Chondrocyte (in vitro differentiated cells): ENCODE results near the gene DCAF6. TPM values are rescaled to one million over a fixed set of nuclear protein-coding genes. Genes with fewer than 3 reads are reported as not detected.

Experiments
- DNase-seq: peaks from one replicate; pipeline ENCODE4 v3.0.0; 2021; ENCODE audit warnings: mixed read lengths, low spot score
- H3K27ac Mint-ChIP-seq: one replicate; pipeline ENCODE4 v1.8.0; 2021; ENCODE audit warnings: mild to moderate bottlenecking, moderate library complexity, mixed read lengths; ENCODE audit not compliant: unreplicated experiment
- H3K27me3 Mint-ChIP-seq: 2 replicates; pipeline ENCODE4 v1.8.0; 2021; ENCODE audit warnings: low read depth, mixed read lengths
- H3K36me3 Mint-ChIP-seq: 2 replicates; pipeline ENCODE4 v1.8.0; 2021; ENCODE audit warnings: low read depth, mixed read lengths
- H3K4me1 Mint-ChIP-seq: 2 replicates; pipeline ENCODE4 v1.8.0; 2021; ENCODE audit warnings: low read depth, mild to moderate bottlenecking, mixed read lengths
- H3K4me3 Mint-ChIP-seq: one replicate; pipeline ENCODE4 v1.8.0; 2021; ENCODE audit warnings: mild to moderate bottlenecking, moderate library complexity, mixed read lengths; ENCODE audit not compliant: unreplicated experiment
- H3K9me3 Mint-ChIP-seq: 2 replicates; pipeline ENCODE4 v1.8.0; 2021; ENCODE audit warnings: low read depth, mixed read lengths
- total RNA-seq: library from RNA; stranded (reverse); gene quantifications from 3 replicates; pipeline ENCODE4 v1.2.1, GENCODE V29; 2021
- TF ChIP-seq, protein P1 (sequence below): fragments of 200-600 bp; sonication (generic); IDR thresholded peaks from 2 replicates; pipeline ENCODE4 v1.5.0; 2021; ENCODE audit warnings: antibody characterized with exemption, mild to moderate bottlenecking, moderate library complexity

DCAF6 gene
- total RNA-seq, 1 donor from 2014 or later, result 49.4 TPM

DNA sequence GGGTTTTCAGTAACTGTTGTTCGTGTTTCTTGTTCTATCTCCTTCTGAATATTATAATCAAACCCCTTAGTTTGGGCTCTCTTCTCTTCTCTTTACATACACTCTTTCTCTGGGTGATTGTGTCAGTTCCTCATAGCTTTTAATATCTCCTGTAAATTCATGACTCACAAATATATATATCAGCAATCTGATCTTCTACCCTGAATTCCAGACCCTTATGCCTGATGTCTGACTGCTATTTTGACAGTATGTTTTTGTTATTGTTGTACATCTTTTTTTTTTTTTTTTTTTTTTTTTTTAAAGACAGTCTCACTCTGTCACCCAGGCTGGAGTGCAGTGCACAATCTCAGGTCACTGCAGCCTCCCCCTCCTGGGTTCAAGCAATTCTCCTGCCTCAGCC lies 71.2 kb downstream of the DCAF6 start:
- Mint-ChIP-seq H3K4me1 (no peaks in the 10 kb centered on the region), H3K4me3 (no peak overlapping the region), H3K27me3 (no peaks in the 10 kb centered on the region), H3K27ac (no peak overlapping the region), H3K36me3 (peaks cover 26% of the 10 kb centered on the region), H3K9me3 (no peaks in the 10 kb centered on the region)
- TF ChIP-seq, protein P1, sequence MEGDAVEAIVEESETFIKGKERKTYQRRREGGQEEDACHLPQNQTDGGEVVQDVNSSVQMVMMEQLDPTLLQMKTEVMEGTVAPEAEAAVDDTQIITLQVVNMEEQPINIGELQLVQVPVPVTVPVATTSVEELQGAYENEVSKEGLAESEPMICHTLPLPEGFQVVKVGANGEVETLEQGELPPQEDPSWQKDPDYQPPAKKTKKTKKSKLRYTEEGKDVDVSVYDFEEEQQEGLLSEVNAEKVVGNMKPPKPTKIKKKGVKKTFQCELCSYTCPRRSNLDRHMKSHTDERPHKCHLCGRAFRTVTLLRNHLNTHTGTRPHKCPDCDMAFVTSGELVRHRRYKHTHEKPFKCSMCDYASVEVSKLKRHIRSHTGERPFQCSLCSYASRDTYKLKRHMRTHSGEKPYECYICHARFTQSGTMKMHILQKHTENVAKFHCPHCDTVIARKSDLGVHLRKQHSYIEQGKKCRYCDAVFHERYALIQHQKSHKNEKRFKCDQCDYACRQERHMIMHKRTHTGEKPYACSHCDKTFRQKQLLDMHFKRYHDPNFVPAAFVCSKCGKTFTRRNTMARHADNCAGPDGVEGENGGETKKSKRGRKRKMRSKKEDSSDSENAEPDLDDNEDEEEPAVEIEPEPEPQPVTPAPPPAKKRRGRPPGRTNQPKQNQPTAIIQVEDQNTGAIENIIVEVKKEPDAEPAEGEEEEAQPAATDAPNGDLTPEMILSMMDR, result no peak
- DNase-seq, result no peak

DNA sequence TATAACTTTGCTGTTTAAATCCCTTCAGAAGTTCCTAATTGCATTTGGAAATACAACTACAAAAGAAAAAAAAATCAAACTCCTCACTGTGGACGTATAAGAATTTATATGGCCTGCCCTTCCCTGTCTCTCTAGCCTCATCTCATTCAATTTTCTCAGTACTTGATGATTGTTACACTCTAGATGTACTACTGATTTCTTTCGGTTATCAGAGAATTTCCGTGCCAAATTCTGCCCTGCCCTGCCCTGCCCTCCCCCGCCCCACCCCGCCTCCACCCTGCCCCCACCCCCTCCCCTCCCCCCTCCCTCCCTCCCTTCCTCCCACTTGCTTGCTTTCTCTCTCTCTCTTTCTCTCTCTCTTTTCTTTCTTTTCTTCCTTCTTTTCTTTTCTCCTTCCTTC lies 72.1 kb downstream of the DCAF6 start:
- no peaks in the 10 kb centered on the region for H3K27me3 Mint-ChIP-seq
- TF ChIP-seq, protein P1, result no peak
- H3K4me1 Mint-ChIP-seq, result no peaks in the 10 kb centered on the region
- no peak overlapping the region for H3K27ac Mint-ChIP-seq
- H3K36me3 Mint-ChIP-seq, result peaks cover 27% of the 10 kb centered on the region
- no peaks in the 10 kb centered on the region for H3K9me3 Mint-ChIP-seq
- DNase-seq, result no peak
- H3K4me3 Mint-ChIP-seq, result no peak overlapping the region

DNA sequence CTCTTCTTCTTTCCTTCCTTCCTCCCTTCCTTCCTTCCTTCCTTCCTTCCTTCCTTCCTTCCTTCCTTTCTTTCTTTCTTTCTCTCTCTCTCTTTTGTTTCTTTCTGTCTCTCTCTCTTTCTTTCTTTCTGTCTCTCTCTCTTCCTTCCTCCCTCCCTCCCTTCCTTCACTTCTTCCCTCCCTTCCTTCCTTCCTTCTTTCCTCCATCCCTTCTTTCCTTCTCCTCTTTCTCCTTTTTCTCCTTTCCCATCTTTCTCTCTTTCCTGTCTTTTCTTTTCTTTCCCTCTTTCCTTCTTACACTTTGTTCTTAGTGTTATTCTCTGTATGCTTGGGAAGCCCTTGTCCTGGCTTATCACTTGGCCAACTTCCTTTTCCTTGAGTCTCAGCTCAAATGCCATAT lies 72.8 kb downstream of the DCAF6 start:
- TF ChIP-seq, protein P1, result no peak
- no peaks in the 10 kb centered on the region for H3K27me3 Mint-ChIP-seq
- H3K36me3 Mint-ChIP-seq, result peaks cover 29% of the 10 kb centered on the region
- no peaks in the 10 kb centered on the region for H3K4me1 Mint-ChIP-seq
- H3K4me3 Mint-ChIP-seq, result no peak overlapping the region
- DNase-seq, result no peak
- no peaks in the 10 kb centered on the region for H3K9me3 Mint-ChIP-seq
- peak overlapping the region; percentile 14 for H3K27ac Mint-ChIP-seq

DNA sequence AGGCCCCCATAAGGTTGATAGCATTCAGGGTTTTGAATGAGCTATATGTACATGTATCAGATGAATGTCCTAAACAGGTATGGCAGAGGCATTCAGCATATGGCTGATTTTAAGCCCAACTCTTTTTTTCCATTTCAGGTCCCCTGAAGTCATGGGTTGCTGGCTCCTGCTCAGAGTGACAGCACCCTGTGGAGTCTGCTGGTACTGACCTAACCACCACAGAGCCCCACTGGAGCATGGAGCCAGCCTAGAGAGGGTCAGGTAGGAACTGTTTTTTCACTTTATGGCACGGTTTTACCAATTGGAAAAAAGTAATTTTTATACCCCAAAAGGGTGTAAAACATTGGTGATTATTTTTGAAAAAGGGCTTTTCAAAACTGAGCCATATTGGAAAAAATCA lies 82.9 kb downstream of the DCAF6 start:
- Mint-ChIP-seq H3K9me3 (no peaks in the 10 kb centered on the region), H3K4me3 (no peak overlapping the region), H3K27ac (no peak overlapping the region), H3K36me3 (peaks cover 12% of the 10 kb centered on the region), H3K27me3 (no peaks in the 10 kb centered on the region), H3K4me1 (no peaks in the 10 kb centered on the region)
- DNase-seq, result no peak
- TF ChIP-seq, protein P1, result no peak

DNA sequence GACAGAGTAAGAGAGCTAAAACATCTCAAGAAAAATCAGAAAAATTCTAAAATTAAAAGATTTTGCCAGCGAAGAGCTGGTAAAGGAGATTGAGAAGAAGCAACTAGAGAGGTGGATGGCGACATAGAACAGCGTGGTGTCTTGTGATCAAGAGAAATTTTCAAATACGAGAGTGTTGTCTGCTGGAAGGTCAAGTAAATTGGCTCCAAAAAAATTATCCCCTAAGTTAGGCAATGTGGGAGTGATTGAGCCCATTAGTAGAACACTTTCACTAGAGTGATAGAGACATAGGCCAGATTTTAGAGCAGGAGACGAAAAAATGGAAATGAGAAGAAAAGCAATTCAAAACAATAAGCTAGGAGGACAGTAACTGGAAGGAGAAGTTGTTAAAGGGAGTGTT lies 94.7 kb downstream of the DCAF6 start:
- no peak overlapping the region for H3K27ac Mint-ChIP-seq
- TF ChIP-seq, protein P1, result no peak
- peaks cover 2% of the 10 kb centered on the region for H3K36me3 Mint-ChIP-seq
- H3K9me3 Mint-ChIP-seq, result no peaks in the 10 kb centered on the region
- DNase-seq, result no peak
- H3K27me3 Mint-ChIP-seq, result no peaks in the 10 kb centered on the region
- no peaks in the 10 kb centered on the region for H3K4me1 Mint-ChIP-seq
- no peak overlapping the region for H3K4me3 Mint-ChIP-seq
